ENCODE data around the gene RFT1. TPM values are rescaled to one million over a fixed set of nuclear protein-coding genes. Genes with fewer than 3 reads are reported as not detected.

Gene RFT1
- total RNA-seq, 1 experiment from 2014 or later = 35.7 TPM

- no peaks in the 10 kb centered on the region for H3K9me3 Mint-ChIP-seq (ENCODE audit: unreplicated experiment)
- no peak for TF ChIP-seq CTCF (IDR thresholded peaks at IDR 0.05; ENCODE audit: insufficient read depth in 1 of 2, low read depth in 1 of 2, low read length in 1 of 2, severe bottlenecking in 1 of 2, unreplicated experiment in 1 of 2)
- Histone ChIP-seq H3K4me3 (ENCODE audit: low read depth, low read length) (no peak overlapping the region), H3K9me3 (no peaks in the 10 kb centered on the region), H3K36me3 (ENCODE audit: control insufficient read depth, insufficient read depth, low read length) (no peaks in the 10 kb centered on the region; the same call in 1 of the 2 replicates), H3K27me3 (replicated peaks; ENCODE audit: control insufficient read depth, insufficient read depth, low read length) (no peaks in the 10 kb centered on the region), H3K4me1 (peaks cover 11% of the 10 kb centered on the region)
- ChIA-PET POLR2A (no interaction called here), CTCF (no interaction called here)
- no peaks in the 10 kb centered on the region for H3K36me3 Mint-ChIP-seq (ENCODE audit: insufficient read depth, unreplicated experiment)
- H3K27me3 Mint-ChIP-seq (ENCODE audit: insufficient read depth, unreplicated experiment) = no peaks in the 10 kb centered on the region
- H3K27ac Mint-ChIP-seq (ENCODE audit: unreplicated experiment) = no peak overlapping the region
- H3K4me1 Mint-ChIP-seq (ENCODE audit: low read depth, unreplicated experiment) = peaks cover 8% of the 10 kb centered on the region
- no TSS peak for BruUV-seq (replicated peaks)
- intact Hi-C loops (cut with micrococcal nuclease; ENCODE audit: unreplicated experiment) = no loop called here
- no peak for DNase-seq
- no peak overlapping the region for H3K4me3 Mint-ChIP-seq (ENCODE audit: unreplicated experiment)
Measured at GRCh38 chr3:53074366-53074696, 55.9 kb downstream of the RFT1 start.

- POLR2A ChIA-PET = no interaction called here
- H3K27me3 ChIP-seq (replicated peaks; ENCODE audit: control insufficient read depth, insufficient read depth, low read length) = no peaks in the 10 kb centered on the region
- no peak for DNase-seq
- H3K36me3 Mint-ChIP-seq (ENCODE audit: insufficient read depth, unreplicated experiment) = no peaks in the 10 kb centered on the region
- H3K4me1 Mint-ChIP-seq (ENCODE audit: low read depth, unreplicated experiment) = peaks cover 8% of the 10 kb centered on the region
- CTCF ChIA-PET = interaction anchor here (0.5 to 0.6 kb wide), 2 partner anchors 151 to 380 kb away, joined by 3 read pairs; no protein-coding TSS in a partner anchor
- H3K9me3 ChIP-seq = no peaks in the 10 kb centered on the region
- peak overlapping the region; percentile 76 for H3K4me3 Mint-ChIP-seq (ENCODE audit: unreplicated experiment)
- H3K4me1 ChIP-seq = peaks cover 11% of the 10 kb centered on the region
- TF ChIP-seq CTCF (IDR thresholded peaks at IDR 0.05; ENCODE audit: insufficient read depth in 1 of 2, low read depth in 1 of 2, low read length in 1 of 2, severe bottlenecking in 1 of 2, unreplicated experiment in 1 of 2) = no peak
- no peaks in the 10 kb centered on the region; the same call in 1 of the 2 replicates for H3K36me3 ChIP-seq (ENCODE audit: control insufficient read depth, insufficient read depth, low read length)
- no peaks in the 10 kb centered on the region for H3K27me3 Mint-ChIP-seq (ENCODE audit: insufficient read depth, unreplicated experiment)
- peak overlapping the region; percentile 50 for H3K27ac Mint-ChIP-seq (ENCODE audit: unreplicated experiment)
- intact Hi-C loops (cut with micrococcal nuclease; ENCODE audit: unreplicated experiment) = no loop called here
- H3K4me3 ChIP-seq (ENCODE audit: low read depth, low read length) = peak overlapping the region; percentile 51
- BruUV-seq (replicated peaks) = no TSS peak
- H3K9me3 Mint-ChIP-seq (ENCODE audit: unreplicated experiment) = no peaks in the 10 kb centered on the region
Measured at GRCh38 chr3:53073553-53074365, 56.5 kb downstream of the RFT1 start.

- H3K27me3 Mint-ChIP-seq (ENCODE audit: insufficient read depth, unreplicated experiment) = no peaks in the 10 kb centered on the region
- H3K27ac Mint-ChIP-seq (ENCODE audit: unreplicated experiment) = peak overlapping the region; percentile 50
- no peaks in the 10 kb centered on the region for H3K36me3 Mint-ChIP-seq (ENCODE audit: insufficient read depth, unreplicated experiment)
- peak; percentile 90 to 96 for TF ChIP-seq CTCF (IDR thresholded peaks at IDR 0.05; ENCODE audit: insufficient read depth in 1 of 2, low read depth in 1 of 2, low read length in 1 of 2, severe bottlenecking in 1 of 2, unreplicated experiment in 1 of 2)
- Histone ChIP-seq H3K36me3 (ENCODE audit: control insufficient read depth, insufficient read depth, low read length) (no peaks in the 10 kb centered on the region; the same call in 1 of the 2 replicates), H3K4me3 (ENCODE audit: low read depth, low read length) (peak overlapping the region; percentile 51), H3K27me3 (replicated peaks; ENCODE audit: control insufficient read depth, insufficient read depth, low read length) (no peaks in the 10 kb centered on the region), H3K9me3 (no peaks in the 10 kb centered on the region), H3K4me1 (peaks cover 11% of the 10 kb centered on the region)
- CTCF ChIA-PET = interaction anchor here (0.7 kb wide), 1 partner anchor 35 kb away, joined by 3 read pairs; no protein-coding TSS in a partner anchor
- DNase-seq = peak; percentile 87 to 90
- peak overlapping the region; percentile 76 for H3K4me3 Mint-ChIP-seq (ENCODE audit: unreplicated experiment)
- BruUV-seq (replicated peaks) = no TSS peak
- POLR2A ChIA-PET = no interaction called here
- peaks cover 8% of the 10 kb centered on the region for H3K4me1 Mint-ChIP-seq (ENCODE audit: low read depth, unreplicated experiment)
- H3K9me3 Mint-ChIP-seq (ENCODE audit: unreplicated experiment) = no peaks in the 10 kb centered on the region
- intact Hi-C loops (cut with micrococcal nuclease; ENCODE audit: unreplicated experiment) = loop anchor here (1.0 kb wide), 2 partner anchors 139 to 222 kb away; no protein-coding TSS in a partner anchor
Measured at GRCh38 chr3:53072653-53073552, 57.3 kb downstream of the RFT1 start.

All from Caco-2 (cell line).